ENCODE results near the gene NRARP.

- no peak for TF ChIP-seq CTCF (IDR thresholded peaks at IDR 0.05; ENCODE audit: low read length)
- no peak for TF ChIP-seq EZH2 (IDR thresholded peaks at IDR 0.05; ENCODE audit: borderline replicate concordance, low read length)
Measured at GRCh38 chr9:137251194-137251461, 50.9 kb downstream of the NRARP start, which contains the start of gene STPG3.

Data from OCI-LY1 (cell line).